Stimulated activated CD8-positive, alpha-beta memory T cell treated with anti-CD3 and anti-CD28 coated beads, Interleukin-15, amount 100 ng/mL, for 1 hour (primary cell): ENCODE measurements around the gene CTRL.
"Not testable (repeated sequence)": the region's sequence is repeated elsewhere in the genome, so short reads cannot be mapped to it uniquely, and the experiment has no call there.

Source experiments
- DNase-seq: peaks from one replicate; pipeline ENCODE4 v3.0.0-alpha.2; 2020; ENCODE audit warnings: low read depth

Gene CTRL

DNA sequence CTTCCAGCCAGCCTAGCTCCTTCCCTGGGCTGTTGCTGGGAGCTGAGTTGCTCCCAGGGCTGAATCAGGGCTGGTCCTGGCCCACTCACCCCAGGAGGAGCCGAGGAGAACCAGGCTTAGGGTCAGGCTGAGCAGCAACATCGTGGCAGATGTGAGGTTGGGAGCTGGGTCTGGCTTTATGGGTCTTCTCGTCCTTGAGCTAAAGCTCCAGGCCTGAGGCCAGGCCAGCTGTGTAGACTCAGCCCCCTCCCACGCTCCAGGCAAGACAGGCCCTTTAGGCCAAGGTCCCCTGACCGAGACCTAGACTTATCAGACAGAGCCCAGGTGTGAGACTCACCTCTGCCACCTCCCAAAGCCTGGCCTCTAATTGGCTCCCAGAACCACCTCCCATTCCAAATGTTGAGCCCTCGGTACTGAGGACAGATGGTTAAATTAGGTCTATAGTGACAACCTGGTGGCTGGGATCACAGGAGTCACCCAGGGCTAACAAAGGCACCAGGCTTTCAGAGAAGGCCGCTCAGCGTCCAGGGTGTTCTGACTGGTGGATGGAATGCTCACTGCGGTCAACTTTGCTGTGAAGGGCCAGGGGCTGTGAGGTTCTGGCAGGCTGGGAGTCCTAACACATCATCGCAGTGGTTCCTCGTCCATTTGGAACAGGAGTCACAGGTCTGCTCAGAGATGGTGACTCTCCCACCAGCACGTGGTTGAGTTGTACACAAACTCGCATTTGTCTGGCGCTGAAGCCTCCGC lies at the start of gene CTRL:
Gene CTRL, minus strand, starts transcription at position 151 of the 750 bp plus-strand sequence. Its CDS starts 10 bp downstream, at position 141.
- no peak for DNase-seq

DNA sequence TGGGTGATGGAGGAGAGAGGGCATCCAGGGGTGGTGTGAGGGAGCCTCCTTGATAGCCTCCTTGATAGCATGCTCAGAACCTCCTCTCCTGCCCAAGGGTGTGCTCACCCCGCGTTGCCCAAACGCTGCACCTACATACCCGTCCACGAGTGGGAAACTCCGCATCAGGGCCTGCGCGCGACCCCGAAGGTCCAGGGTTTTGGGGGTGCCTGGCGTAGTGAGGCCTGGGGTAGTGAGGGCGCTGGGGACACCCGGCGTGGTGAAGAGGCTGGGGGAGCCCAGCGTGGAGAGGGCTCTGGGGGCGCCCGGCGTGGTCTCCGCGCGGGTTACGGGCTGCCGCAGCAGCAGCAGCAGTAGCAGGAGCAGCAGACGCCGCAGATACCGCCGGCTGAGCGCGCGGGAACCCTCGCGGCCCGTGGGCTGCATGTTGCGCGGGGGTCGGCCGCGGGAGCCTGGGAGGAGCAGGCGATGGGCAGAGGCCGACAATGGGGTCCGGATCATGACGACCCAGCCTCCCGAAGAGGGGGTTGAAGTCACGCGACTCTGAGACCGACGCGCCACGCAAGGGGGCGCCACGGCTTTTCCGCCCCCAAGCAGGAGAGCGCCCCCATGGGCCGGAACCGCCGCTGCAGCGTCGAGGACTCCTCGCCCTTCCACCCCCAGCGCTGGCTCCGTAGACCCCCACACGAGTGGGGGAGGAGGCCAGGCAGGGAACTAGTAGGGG lies 48.5 kb upstream of the CTRL start, which contains the start of gene DPEP3:
Gene DPEP3, minus strand, starts transcription at position 545 of the 724 bp plus-strand sequence. Its CDS starts 119 bp downstream, at position 426.
- no peak for DNase-seq

DNA sequence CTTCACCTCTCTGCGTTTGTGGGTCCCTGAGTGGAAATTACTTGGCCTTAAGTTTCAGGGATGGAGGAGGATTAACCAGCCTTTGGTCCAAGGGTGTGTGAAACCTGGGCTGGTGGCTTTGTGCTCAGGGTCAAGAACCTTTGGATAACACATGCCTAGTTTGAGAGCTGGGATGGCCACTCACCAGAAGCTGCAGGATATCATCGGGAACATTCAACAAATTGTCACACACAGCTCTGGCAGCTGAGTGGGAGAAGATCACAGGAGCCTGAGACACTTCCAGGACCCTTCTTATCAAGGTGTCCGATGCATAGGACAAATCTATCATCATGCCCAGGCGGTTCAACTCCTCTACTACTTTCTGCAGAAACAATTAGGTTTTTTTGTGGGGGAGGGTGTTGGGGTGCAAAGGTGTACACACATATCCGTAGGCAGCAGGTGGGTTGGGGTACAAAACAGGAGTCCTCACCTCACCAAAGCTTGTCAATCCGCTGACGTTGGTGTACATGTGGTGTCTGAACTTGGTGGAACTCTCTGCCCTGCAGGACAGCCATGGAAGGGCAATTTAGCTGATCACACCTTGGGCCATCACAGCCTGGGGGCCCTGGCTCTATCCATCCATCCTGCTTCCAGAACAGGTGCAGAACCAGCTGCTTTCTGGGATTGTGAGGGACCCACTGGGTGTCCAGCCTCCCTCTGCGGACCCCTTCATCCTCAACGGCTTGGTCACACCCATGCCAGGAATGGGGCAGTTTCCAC lies 46.0 kb upstream of the CTRL start:
- no peak for DNase-seq

DNA sequence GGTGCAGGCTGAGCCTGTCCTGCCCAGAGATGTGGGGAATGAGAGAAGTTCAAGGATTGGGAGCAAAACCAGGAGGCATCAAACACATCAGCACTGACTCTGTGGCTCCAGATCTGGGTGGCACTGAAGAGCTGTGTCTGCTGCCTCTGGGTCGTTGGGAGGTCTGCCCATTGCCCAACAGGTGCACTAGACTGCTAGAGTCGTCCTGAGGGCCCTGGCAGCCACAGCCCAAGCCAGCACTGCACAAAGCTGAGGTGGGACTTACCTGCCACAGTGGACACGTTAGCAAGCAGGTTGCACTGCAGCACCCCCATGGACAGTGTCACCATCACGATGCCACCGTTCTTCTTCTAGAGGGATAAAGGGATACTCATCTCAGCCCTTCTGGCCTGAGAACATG lies 45.3 kb upstream of the CTRL start:
- DNase-seq: no peak

DNA sequence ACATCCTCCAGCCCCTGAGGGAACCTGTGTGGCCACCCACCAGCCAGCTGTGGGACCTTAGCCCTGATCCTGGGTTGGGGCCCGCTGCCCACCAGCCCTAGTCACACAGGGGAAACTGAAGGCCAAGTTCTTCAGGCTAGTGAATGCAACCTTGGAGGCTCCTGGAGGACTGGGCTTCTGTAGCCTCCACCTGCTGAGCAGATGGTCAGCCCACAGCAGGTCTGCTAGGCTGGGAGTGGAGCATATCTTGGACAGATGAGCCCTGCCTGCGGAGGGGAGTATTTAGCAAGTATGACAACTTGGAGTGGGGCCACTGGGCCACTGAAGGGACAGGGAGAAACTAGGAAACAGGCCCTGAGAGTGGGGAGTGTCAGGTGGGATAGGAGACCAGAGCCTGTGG lies 44.5 kb upstream of the CTRL start:
- no peak for DNase-seq

- no peak for DNase-seq
Measured at GRCh38 chr16:67975321-67976105, 43.9 kb upstream of the CTRL start.

DNA sequence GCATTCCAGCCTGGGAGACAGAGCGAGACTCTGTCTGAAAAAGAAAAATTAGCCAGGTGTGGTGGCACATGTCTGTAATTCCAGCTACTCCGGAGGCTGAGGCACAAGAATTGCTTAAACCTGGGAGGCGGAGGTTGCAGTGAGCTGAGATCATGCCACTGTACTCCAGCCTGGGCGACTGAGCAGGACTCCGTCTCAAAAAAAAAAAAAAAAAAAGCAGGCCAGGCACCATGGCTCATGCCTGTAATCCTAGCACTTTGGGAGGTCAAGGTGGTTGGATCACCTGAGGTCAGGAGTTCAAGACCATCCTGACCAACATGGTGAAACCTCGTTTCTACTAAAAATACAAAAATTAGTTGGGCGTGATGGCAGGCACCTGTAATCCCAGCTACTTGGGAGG lies 40.6 kb upstream of the CTRL start:
- not testable (repeated sequence) for DNase-seq

DNA sequence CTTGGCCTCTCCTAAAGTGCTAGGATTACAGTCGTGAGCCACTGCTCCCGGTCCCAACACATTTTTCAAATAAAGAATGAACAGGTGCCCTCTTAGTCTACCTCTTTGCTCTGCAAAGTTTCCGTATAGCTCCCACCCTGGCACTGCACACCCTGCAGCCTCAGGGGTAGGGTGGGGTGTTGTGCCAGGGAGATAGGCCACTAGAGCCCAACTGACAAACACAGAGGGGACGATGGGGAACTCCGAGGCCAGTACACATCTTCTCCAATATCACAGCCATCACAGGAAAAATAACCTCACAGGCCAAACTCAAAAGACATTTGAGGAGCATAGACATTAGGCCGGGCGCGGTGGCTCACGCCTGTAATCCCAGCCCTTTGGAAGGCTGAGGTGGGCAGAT lies 39.4 kb upstream of the CTRL start:
- DNase-seq: no peak

- DNase-seq: no peak
Measured at GRCh38 chr16:67969254-67970039, 37.8 kb upstream of the CTRL start.

DNA sequence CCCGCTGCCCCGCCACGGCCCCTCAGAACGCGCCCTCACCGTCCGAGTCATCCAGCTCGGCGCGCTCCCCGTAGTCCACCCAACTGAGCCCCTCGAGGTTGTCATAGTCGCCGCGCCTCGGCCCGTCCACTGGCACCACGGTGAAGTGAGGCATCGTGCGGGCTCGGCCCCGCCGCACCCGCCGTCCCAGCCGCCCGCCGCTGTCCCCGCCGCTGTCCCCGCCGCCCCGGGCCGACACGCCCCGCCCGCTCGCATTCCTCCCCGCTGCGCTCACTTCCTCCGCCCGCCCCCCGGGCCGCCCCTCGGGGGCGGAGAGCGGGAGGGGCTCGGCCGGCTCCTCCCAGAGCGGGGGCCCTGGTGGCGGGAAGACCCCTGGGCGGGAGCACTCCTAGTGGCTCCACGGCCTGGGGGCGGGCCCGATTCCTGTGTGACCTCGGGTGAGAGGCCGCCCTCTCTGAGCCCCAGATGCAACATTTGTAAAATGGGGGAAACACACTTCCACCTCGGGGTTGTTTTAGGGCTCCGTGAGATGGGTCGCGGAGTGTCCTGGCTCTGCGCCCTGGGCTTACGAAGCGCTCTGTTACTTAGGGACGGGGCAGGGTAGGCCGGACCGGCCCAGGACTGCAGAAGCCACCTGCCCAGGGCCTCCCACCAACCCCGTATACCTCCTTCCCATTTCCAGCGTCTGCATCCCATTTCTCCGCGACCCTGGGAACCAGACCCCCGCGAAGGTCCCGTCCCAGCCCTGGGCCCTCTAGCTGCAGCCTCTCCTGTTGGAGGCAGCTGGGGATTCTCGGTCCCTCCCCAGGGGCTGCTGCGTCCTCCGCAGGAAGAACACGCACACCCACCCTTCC lies 37.0 kb upstream of the CTRL start, which contains the start of gene SLC12A4:
Gene SLC12A4, minus strand, starts transcription at position 238 of the 854 bp plus-strand sequence. Its CDS starts 84 bp downstream, at position 154.
- peak; percentile 58 for DNase-seq

- DNase-seq: no peak
Measured at GRCh38 chr16:67967958-67968399, 36.3 kb upstream of the CTRL start.

GRCh38 chr16:67967183-67967957 lies 35.7 kb upstream of the CTRL start:
- DNase-seq: no peak

DNA sequence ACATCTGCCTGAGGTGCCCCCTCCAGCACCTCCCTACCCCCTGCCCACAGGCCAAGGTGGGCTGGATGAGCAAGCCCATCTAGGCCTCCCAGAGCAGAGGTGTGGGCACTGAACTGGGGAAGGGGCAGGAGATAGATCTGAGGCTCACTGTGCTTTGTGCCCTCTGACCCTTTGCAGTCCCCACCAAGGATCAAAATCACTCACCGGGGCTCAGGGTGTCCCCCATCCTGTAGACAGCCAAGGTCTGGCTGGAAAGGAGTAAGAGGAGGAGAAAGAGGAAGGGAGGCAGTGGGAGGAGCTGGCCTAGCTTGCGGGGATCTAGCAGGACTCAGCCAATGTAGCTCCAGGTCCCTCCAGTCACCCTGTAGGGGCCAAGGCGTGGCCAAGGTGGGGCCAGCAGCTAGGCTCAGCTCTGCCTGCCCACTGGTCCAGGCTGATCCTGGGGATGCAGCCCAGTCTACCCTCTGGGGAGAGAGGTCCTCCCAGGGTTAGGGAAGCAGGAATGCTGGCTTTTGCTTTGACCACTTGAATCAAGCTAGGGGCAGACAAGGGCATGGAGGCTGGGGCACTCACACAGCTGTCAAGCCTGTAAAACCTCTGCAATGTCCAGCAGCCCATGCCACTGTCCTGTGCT lies 35.0 kb upstream of the CTRL start:
- DNase-seq: no peak

DNA sequence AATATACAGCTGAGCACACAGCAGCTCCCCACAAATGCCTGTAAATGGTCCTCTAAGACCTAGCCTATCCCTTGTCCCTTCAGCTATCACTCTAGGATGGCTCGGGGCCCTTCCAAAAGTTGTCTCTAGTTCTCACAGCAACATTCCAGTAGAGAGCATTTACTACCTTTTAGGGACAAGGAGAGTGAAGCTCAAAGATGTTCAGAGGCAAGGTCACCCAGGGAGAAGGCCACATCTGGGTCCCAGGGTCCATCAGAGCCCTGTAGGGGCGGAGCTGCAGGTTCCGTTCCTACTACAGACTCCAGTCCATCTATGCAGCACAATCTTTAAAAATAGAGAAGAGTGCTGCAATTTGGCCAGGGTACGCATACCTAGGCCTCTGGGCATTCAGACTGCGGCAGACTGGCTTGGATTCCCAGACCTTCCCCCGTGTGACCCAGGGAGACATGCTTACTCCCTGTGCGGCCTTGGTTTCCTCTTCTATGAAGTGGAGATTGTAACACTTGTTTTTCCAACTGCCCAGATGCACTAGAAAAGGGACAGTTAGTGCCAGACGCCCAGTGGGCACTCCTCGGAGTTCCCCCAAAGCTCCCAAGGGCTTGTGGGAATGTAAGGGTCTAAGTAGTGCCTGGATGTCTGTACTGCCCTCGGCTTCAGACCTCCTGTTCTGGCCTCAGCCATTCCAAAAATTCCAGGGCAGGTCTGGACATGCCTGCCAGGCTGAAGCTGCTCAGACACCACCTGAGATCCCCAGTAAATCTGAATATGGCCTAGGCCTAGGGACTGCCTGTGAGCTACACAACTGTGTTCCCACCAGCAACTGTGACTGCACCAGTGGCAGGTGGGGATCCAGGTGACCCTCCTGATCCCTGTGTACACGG lies 34.2 kb upstream of the CTRL start:
- DNase-seq: no peak

- no peak for DNase-seq
Measured at GRCh38 chr16:67964477-67965131, 32.9 kb upstream of the CTRL start.

DNA sequence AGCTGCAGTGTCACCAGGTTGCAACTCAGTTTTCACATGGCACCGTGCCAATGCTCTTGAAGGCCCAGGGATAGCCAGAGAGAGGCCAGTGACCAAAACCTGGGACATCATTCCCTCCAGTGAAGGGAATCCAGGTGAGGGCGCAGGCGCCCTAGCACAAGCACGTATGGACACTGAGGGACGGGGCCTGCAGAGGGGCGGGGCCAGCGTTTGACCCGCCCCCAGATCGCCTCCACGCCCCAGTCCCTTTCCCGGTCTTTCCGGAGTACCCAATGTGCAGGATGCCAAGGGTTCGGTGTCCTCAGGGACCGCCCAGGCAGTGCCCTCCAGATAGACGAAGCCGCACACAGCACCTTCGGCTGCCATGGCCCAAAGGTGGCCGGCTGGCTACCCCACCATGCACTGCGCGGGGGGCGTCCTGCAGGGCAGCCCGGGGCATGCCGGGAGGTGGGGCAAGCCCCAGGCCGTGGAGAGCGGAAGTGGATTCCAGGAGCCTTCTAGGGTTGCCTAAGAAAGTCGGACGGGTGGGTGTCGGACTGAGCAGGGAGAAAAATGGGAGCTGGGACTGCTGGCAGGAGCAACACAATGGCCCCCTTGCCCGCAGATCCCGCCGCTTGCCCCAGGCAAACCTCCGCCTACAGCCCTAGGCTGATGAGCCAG lies 32.1 kb upstream of the CTRL start:
- no peak for DNase-seq

DNA sequence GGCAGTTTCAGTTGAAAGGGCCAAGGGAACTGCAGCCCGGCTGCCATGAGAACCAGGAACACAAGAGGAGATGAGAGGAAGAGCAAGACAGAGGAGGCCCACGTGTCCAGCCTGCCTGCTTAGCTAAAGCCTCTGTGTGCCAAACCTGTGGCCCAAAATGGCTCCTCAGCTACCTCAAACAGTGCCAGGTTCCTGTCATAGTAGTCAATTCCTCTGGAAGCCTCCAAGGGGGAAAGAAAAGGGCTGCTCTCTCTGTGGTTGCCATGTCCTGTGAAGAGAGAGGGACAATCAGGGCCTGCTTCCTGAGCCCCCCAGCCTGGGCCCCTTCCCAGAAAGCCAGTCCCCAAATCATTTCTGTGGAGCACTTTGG lies 31.6 kb upstream of the CTRL start:
- DNase-seq: no peak
